Calu3 (cell line): ENCODE results near the gene CISTR. TPM values are rescaled to one million over a fixed set of nuclear protein-coding genes. Genes with fewer than 3 reads are reported as not detected.

ENCODE experiments used
- BruUV-seq: library from RNA; stranded (reverse); fragments of 400-500 nt; replicated peaks from 2 replicates; lab custom pipeline; 2021; lab: Mats Ljungman, UMichigan
- CTCF ChIA-PET: fragments of 300-600 bp; sonication (Branson Sonifier 250); formaldehyde crosslinking; loops from one replicate; lab custom pipeline; 2022; ENCODE audit warnings: antibody characterized with exemption; lab: Charles Lee
- DNase-seq: peaks from one replicate; pipeline ENCODE4 v3.0.0; 2022
- H3K27ac Mint-ChIP-seq: one replicate; pipeline ENCODE4 v1.8.0; 2022; ENCODE audit warnings: mixed read lengths; ENCODE audit not compliant: unreplicated experiment
- H3K27me3 Mint-ChIP-seq: one replicate; pipeline ENCODE4 v1.8.0; 2022; ENCODE audit warnings: mixed read lengths; ENCODE audit not compliant: unreplicated experiment
- H3K36me3 Mint-ChIP-seq: one replicate; pipeline ENCODE4 v1.8.0; 2022; ENCODE audit warnings: mild to moderate bottlenecking, moderate library complexity, mixed read lengths; ENCODE audit not compliant: insufficient read depth, unreplicated experiment
- H3K4me1 Mint-ChIP-seq: one replicate; pipeline ENCODE4 v1.8.0; 2022; ENCODE audit warnings: mild to moderate bottlenecking, low read depth, mixed read lengths; ENCODE audit not compliant: unreplicated experiment
- H3K4me3 Mint-ChIP-seq: one replicate; pipeline ENCODE4 v1.8.0; 2022; ENCODE audit warnings: mild to moderate bottlenecking, low read depth, moderate library complexity, mixed read lengths; ENCODE audit not compliant: unreplicated experiment
- H3K9me3 Mint-ChIP-seq: one replicate; pipeline ENCODE4 v1.8.0; 2022; ENCODE audit warnings: low read depth, mixed read lengths; ENCODE audit not compliant: unreplicated experiment
- CTCF ChIP-seq: fragments of 200-600 bp; IDR thresholded peaks from one replicate; pipeline ENCODE4 v1.8.0; 2022; ENCODE audit warnings: antibody characterized with exemption; ENCODE audit not compliant: unreplicated experiment
- intact Hi-C: fragments of 100-400 bp; cut with micrococcal nuclease; formaldehyde crosslinking; loops from one replicate; pipeline ENCODE4 v1.10.0; 2022; ENCODE audit not compliant: unreplicated experiment
- total RNA-seq: library from RNA; stranded (reverse); gene quantifications from 2 replicates; pipeline ENCODE4 v1.2.3, GENCODE V29; 2022

The CISTR gene
- total RNA-seq, 1 experiment from 2014 or later = not detected

- no peak for DNase-seq
- no TSS peak for BruUV-seq
- intact Hi-C loops = no loop called here
- no peak overlapping the region for H3K27ac Mint-ChIP-seq
- no peak for TF ChIP-seq CTCF
- H3K36me3 Mint-ChIP-seq = peaks cover 6% of the 10 kb centered on the region
- peaks cover 30% of the 10 kb centered on the region for H3K4me1 Mint-ChIP-seq
- peaks cover 4% of the 10 kb centered on the region for H3K9me3 Mint-ChIP-seq
- no peak overlapping the region for H3K4me3 Mint-ChIP-seq
- CTCF ChIA-PET = interaction anchor here (0.5 to 1.2 kb wide), 5 partner anchors 13 to 239 kb away, joined by 3 to 5 read pairs (median 3); partner anchors contain the start of gene HOXC8
- peaks cover 25% of the 10 kb centered on the region for H3K27me3 Mint-ChIP-seq
These were observed 18.5 kb upstream of the CISTR start for GRCh38 chr12:53770281-53770680.

- Mint-ChIP-seq H3K9me3 (peaks cover 4% of the 10 kb centered on the region), H3K27me3 (peaks cover 38% of the 10 kb centered on the region), H3K36me3 (peaks cover 6% of the 10 kb centered on the region), H3K4me3 (no peak overlapping the region), H3K27ac (no peak overlapping the region), H3K4me1 (peaks cover 30% of the 10 kb centered on the region)
- TF ChIP-seq CTCF = no peak
- BruUV-seq = no TSS peak
- CTCF ChIA-PET = interaction anchor here (1.1 to 1.9 kb wide), 3 partner anchors 13 to 220 kb away, joined by 3 to 9 read pairs (median 4); no protein-coding TSS in a partner anchor
- no peak for DNase-seq
- intact Hi-C loops = no loop called here
These were observed 17.2 kb upstream of the CISTR start for GRCh38 chr12:53768976-53769375.

- BruUV-seq = no TSS peak
- no peak for TF ChIP-seq CTCF
- H3K27me3 Mint-ChIP-seq = peaks cover 59% of the 10 kb centered on the region
- no peaks in the 10 kb centered on the region for H3K9me3 Mint-ChIP-seq
- CTCF ChIA-PET = interaction anchor here (0.6 kb wide), 1 partner anchor 242 kb away, joined by 3 read pairs; the partner anchor contains the start of gene HOXC8
- intact Hi-C loops = loop anchor here (1.0 to 2.0 kb wide), 2 partner anchors 178 to 222 kb away; no protein-coding TSS in a partner anchor
- no peak overlapping the region for H3K4me3 Mint-ChIP-seq
- H3K27ac Mint-ChIP-seq = no peak overlapping the region
- DNase-seq = no peak
- peaks cover 30% of the 10 kb centered on the region for H3K4me1 Mint-ChIP-seq
- peaks cover 6% of the 10 kb centered on the region for H3K36me3 Mint-ChIP-seq
These were observed 15.1 kb upstream of the CISTR start for GRCh38 chr12:53766881-53767280.

GRCh38 chr12:53765891-53766290 is 14.1 kb upstream of the CISTR start:
- no TSS peak for BruUV-seq
- CTCF ChIA-PET = interaction anchor here (1.3 kb wide), 1 partner anchor 223 kb away, joined by 5 read pairs; no protein-coding TSS in a partner anchor
- no peak overlapping the region for H3K27ac Mint-ChIP-seq
- H3K4me3 Mint-ChIP-seq = no peak overlapping the region
- no peaks in the 10 kb centered on the region for H3K9me3 Mint-ChIP-seq
- TF ChIP-seq CTCF = no peak
- H3K27me3 Mint-ChIP-seq = peaks cover 69% of the 10 kb centered on the region
- intact Hi-C loops = loop anchor here (2.0 kb wide), 1 partner anchor 179 kb away; no protein-coding TSS in a partner anchor
- no peak for DNase-seq
- peaks cover 23% of the 10 kb centered on the region for H3K4me1 Mint-ChIP-seq
- H3K36me3 Mint-ChIP-seq = peaks cover 6% of the 10 kb centered on the region
